ENCODE measurements around the gene ACSM6. TPM values are rescaled to one million over a fixed set of nuclear protein-coding genes. Genes with fewer than 3 reads are reported as not detected.

Gene ACSM6
- total RNA-seq, 5 donors from 2014 or later (not counting 1 experiment from before 2014, with no cell fraction given): not detected

- H3K36me3 Mint-ChIP-seq: no peaks in the 10 kb centered on the region
- ATAC-seq (replicated peaks in 1 of 4) (no peak), DNase-seq (no peak)
- peaks cover 8 to 25% of the 10 kb centered on the region in 2 donors for H3K27me3 Mint-ChIP-seq
- Histone ChIP-seq H3K9me3 (no peaks in the 10 kb centered on the region), H3K4me1 (ENCODE audit: control insufficient read depth in 1 of 2, extremely low read depth in 1 of 2, insufficient read depth in 2 of 2, low read length in 2 of 2) (no peaks in the 10 kb centered on the region), H3K36me3 (ENCODE audit: control insufficient read depth in 2 of 2, extremely low read depth in 1 of 2, insufficient read depth in 1 of 2, low read length in 1 of 2) (no peaks in the 10 kb centered on the region), H3K4me3 (ENCODE audit: control insufficient read depth in 1 of 2, extremely low read depth in 1 of 2, low read length in 1 of 2) (no peak overlapping the region), H3K27ac (ENCODE audit: low read length) (no peak overlapping the region), H3K27me3 (replicated peaks in 1 of 2; ENCODE audit: control insufficient read depth in 2 of 2, extremely low read depth in 1 of 2, insufficient read depth in 2 of 2, low read length in 1 of 2) (peaks cover 0 to 10% of the 10 kb centered on the region in 2 experiments)
- H3K4me3 Mint-ChIP-seq: no peak overlapping the region
- H3K4me1 Mint-ChIP-seq: no peaks in the 10 kb centered on the region
- WGBS (ENCODE audit: insufficient coverage): no CpG with 5 or more reads among the region's 2 CpGs
- H3K27ac Mint-ChIP-seq: no peak overlapping the region
- ChIA-PET CTCF (interaction anchor here in 1 of 2 donors (0.8 kb wide), 1 partner anchor 8 kb away, joined by 3 read pairs; no protein-coding TSS in a partner anchor), POLR2A (no interaction called here)
- peaks cover 0 to 8% (median 0%) of the 10 kb centered on the region in 3 donors for H3K9me3 Mint-ChIP-seq
Observed at GRCh38 chr10:95253686-95254085, 59.6 kb downstream of the ACSM6 start.

GRCh38 chr10:95254629-95255028 lies 60.6 kb downstream of the ACSM6 start:
- Histone ChIP-seq H3K4me3 (ENCODE audit: control insufficient read depth in 1 of 2, extremely low read depth in 1 of 2, low read length in 1 of 2) (no peak overlapping the region), H3K27ac (ENCODE audit: low read length) (no peak overlapping the region), H3K36me3 (ENCODE audit: control insufficient read depth in 2 of 2, extremely low read depth in 1 of 2, insufficient read depth in 1 of 2, low read length in 1 of 2) (no peaks in the 10 kb centered on the region), H3K4me1 (ENCODE audit: control insufficient read depth in 1 of 2, extremely low read depth in 1 of 2, insufficient read depth in 2 of 2, low read length in 2 of 2) (no peaks in the 10 kb centered on the region), H3K9me3 (no peaks in the 10 kb centered on the region), H3K27me3 (replicated peaks in 1 of 2; ENCODE audit: control insufficient read depth in 2 of 2, extremely low read depth in 1 of 2, insufficient read depth in 2 of 2, low read length in 1 of 2) (peaks cover 0 to 6% of the 10 kb centered on the region in 2 experiments)
- no CpG with 5 or more reads among the region's 3 CpGs for WGBS (ENCODE audit: insufficient coverage)
- ATAC-seq (replicated peaks in 1 of 4) (no peak), DNase-seq (no peak)
- CTCF ChIA-PET: interaction anchor here in 1 of 2 donors (0.8 kb wide), 1 partner anchor 9 kb away, joined by 3 read pairs; no protein-coding TSS in a partner anchor
- Mint-ChIP-seq H3K9me3 (peaks cover 0 to 8% (median 0%) of the 10 kb centered on the region in 3 donors), H3K36me3 (no peaks in the 10 kb centered on the region), H3K27me3 (peaks cover under 1 to 23% of the 10 kb centered on the region in 2 donors), H3K4me1 (no peaks in the 10 kb centered on the region), H3K4me3 (no peak overlapping the region), H3K27ac (no peak overlapping the region)
- POLR2A ChIA-PET: no interaction called here

GRCh38 chr10:95256268-95256667 lies 62.2 kb downstream of the ACSM6 start:
- Histone ChIP-seq H3K27me3 (replicated peaks in 1 of 2; ENCODE audit: control insufficient read depth in 2 of 2, extremely low read depth in 1 of 2, insufficient read depth in 2 of 2, low read length in 1 of 2) (no peaks in the 10 kb centered on the region), H3K27ac (ENCODE audit: low read length) (no peak overlapping the region), H3K9me3 (no peaks in the 10 kb centered on the region), H3K4me1 (ENCODE audit: control insufficient read depth in 1 of 2, extremely low read depth in 1 of 2, insufficient read depth in 2 of 2, low read length in 2 of 2) (no peaks in the 10 kb centered on the region), H3K36me3 (ENCODE audit: control insufficient read depth in 2 of 2, extremely low read depth in 1 of 2, insufficient read depth in 1 of 2, low read length in 1 of 2) (no peaks in the 10 kb centered on the region), H3K4me3 (ENCODE audit: control insufficient read depth in 1 of 2, extremely low read depth in 1 of 2, low read length in 1 of 2) (no peak overlapping the region)
- Mint-ChIP-seq H3K4me3 (no peak overlapping the region), H3K27ac (no peak overlapping the region), H3K27me3 (peaks cover 0 to 19% of the 10 kb centered on the region in 2 donors), H3K9me3 (peaks cover 0 to 8% (median 0%) of the 10 kb centered on the region in 3 donors), H3K4me1 (no peaks in the 10 kb centered on the region), H3K36me3 (no peaks in the 10 kb centered on the region)
- ChIA-PET POLR2A (no interaction called here), CTCF (no interaction called here)
- WGBS (ENCODE audit: insufficient coverage): no CpG with 5 or more reads among the region's 1 CpG
- ATAC-seq (replicated peaks in 1 of 4): no peak
- no peak for DNase-seq

- CTCF ChIA-PET: interaction anchor here in 1 of 2 donors (0.8 kb wide), 1 partner anchor 102 kb away, joined by 3 read pairs; no protein-coding TSS in a partner anchor
- no peaks in the 10 kb centered on the region for H3K36me3 Mint-ChIP-seq
- no peak for DNase-seq
- H3K4me3 Mint-ChIP-seq: no peak overlapping the region
- H3K4me3 ChIP-seq (ENCODE audit: control insufficient read depth in 1 of 2, extremely low read depth in 1 of 2, low read length in 1 of 2): no peak overlapping the region
- H3K27me3 Mint-ChIP-seq: peaks cover 0 to 5% of the 10 kb centered on the region in 2 donors
- no peaks in the 10 kb centered on the region for H3K4me1 Mint-ChIP-seq
- no peak overlapping the region for H3K27ac ChIP-seq (ENCODE audit: low read length)
- no peaks in the 10 kb centered on the region for H3K36me3 ChIP-seq (ENCODE audit: control insufficient read depth in 2 of 2, extremely low read depth in 1 of 2, insufficient read depth in 1 of 2, low read length in 1 of 2)
- H3K27ac Mint-ChIP-seq: no peak overlapping the region
- H3K9me3 Mint-ChIP-seq: peaks cover 0 to 8% (median 0%) of the 10 kb centered on the region in 3 donors
- no CpG with 5 or more reads among the region's 7 CpGs for WGBS (ENCODE audit: insufficient coverage)
- POLR2A ChIA-PET: no interaction called here
- no peaks in the 10 kb centered on the region for H3K9me3 ChIP-seq
- no peaks in the 10 kb centered on the region for H3K27me3 ChIP-seq (replicated peaks in 1 of 2; ENCODE audit: control insufficient read depth in 2 of 2, extremely low read depth in 1 of 2, insufficient read depth in 2 of 2, low read length in 1 of 2)
- ATAC-seq (replicated peaks in 1 of 4): no peak
- H3K4me1 ChIP-seq (ENCODE audit: control insufficient read depth in 1 of 2, extremely low read depth in 1 of 2, insufficient read depth in 2 of 2, low read length in 2 of 2): no peaks in the 10 kb centered on the region
Observed at GRCh38 chr10:95257849-95258248, 63.8 kb downstream of the ACSM6 start.

GRCh38 chr10:95260397-95260881 lies 66.4 kb downstream of the ACSM6 start:
- Mint-ChIP-seq H3K27me3 (no peaks in the 10 kb centered on the region), H3K4me1 (no peaks in the 10 kb centered on the region), H3K36me3 (peaks cover 3% of the 10 kb centered on the region), H3K27ac (no peak overlapping the region), H3K4me3 (no peak overlapping the region), H3K9me3 (peaks cover 0 to 8% (median 0%) of the 10 kb centered on the region in 3 donors)
- Histone ChIP-seq H3K27ac (ENCODE audit: low read length) (no peak overlapping the region), H3K27me3 (replicated peaks in 1 of 2; ENCODE audit: control insufficient read depth in 2 of 2, extremely low read depth in 1 of 2, insufficient read depth in 2 of 2, low read length in 1 of 2) (no peaks in the 10 kb centered on the region), H3K4me1 (ENCODE audit: control insufficient read depth in 1 of 2, extremely low read depth in 1 of 2, insufficient read depth in 2 of 2, low read length in 2 of 2) (no peaks in the 10 kb centered on the region), H3K4me3 (ENCODE audit: control insufficient read depth in 1 of 2, extremely low read depth in 1 of 2, low read length in 1 of 2) (no peak overlapping the region), H3K36me3 (ENCODE audit: control insufficient read depth in 2 of 2, extremely low read depth in 1 of 2, insufficient read depth in 1 of 2, low read length in 1 of 2) (no peaks in the 10 kb centered on the region), H3K9me3 (no peaks in the 10 kb centered on the region)
- DNase-seq (no peak), ATAC-seq (replicated peaks in 1 of 4) (no peak)
- 70% methylated on average over 2 of the region's 3 CpGs for WGBS (ENCODE audit: insufficient coverage)
- ChIA-PET CTCF (no interaction called here), POLR2A (no interaction called here)

- Mint-ChIP-seq H3K4me3 (no peak overlapping the region), H3K36me3 (peaks cover 3% of the 10 kb centered on the region), H3K27ac (no peak overlapping the region), H3K27me3 (no peaks in the 10 kb centered on the region), H3K9me3 (peaks cover 0 to 3% (median 0%) of the 10 kb centered on the region in 3 donors), H3K4me1 (no peaks in the 10 kb centered on the region)
- ATAC-seq (replicated peaks in 1 of 4): no peak
- 97% methylated on average over 4 of the region's 4 CpGs for WGBS (ENCODE audit: insufficient coverage)
- Histone ChIP-seq H3K36me3 (ENCODE audit: control insufficient read depth in 2 of 2, extremely low read depth in 1 of 2, insufficient read depth in 1 of 2, low read length in 1 of 2) (no peaks in the 10 kb centered on the region), H3K9me3 (no peaks in the 10 kb centered on the region), H3K4me3 (ENCODE audit: control insufficient read depth in 1 of 2, extremely low read depth in 1 of 2, low read length in 1 of 2) (no peak overlapping the region), H3K4me1 (ENCODE audit: control insufficient read depth in 1 of 2, extremely low read depth in 1 of 2, insufficient read depth in 2 of 2, low read length in 2 of 2) (no peaks in the 10 kb centered on the region), H3K27ac (ENCODE audit: low read length) (no peak overlapping the region), H3K27me3 (replicated peaks in 1 of 2; ENCODE audit: control insufficient read depth in 2 of 2, extremely low read depth in 1 of 2, insufficient read depth in 2 of 2, low read length in 1 of 2) (no peaks in the 10 kb centered on the region)
- POLR2A ChIA-PET: no interaction called here
- CTCF ChIA-PET: no interaction called here
- DNase-seq: no peak
Observed at GRCh38 chr10:95260909-95261552, 67.0 kb downstream of the ACSM6 start.
